Astrocyte (in vitro differentiated cells and primary cell): Measurements from ENCODE around the gene BIK. TPM values are rescaled to one million over a fixed set of nuclear protein-coding genes. Genes with fewer than 3 reads are reported as not detected.

Experiments used
- DNase-seq: peaks from one replicate; pipeline ENCODE4 v3.0.0-alpha.2; 2010; ENCODE audit warnings: low read depth
- FAIRE-seq: peaks from 2 replicates; lab custom pipeline; 2011; peaks lifted over from hg19 to GRCh38; lab: Jason Lieb, UNC
- H2AFZ ChIP-seq: 2 replicates; pipeline ENCODE4 v1.6.0; 2012; ENCODE audit warnings: low read depth, low read length, inconsistent platforms
- H3K27ac ChIP-seq: 2 replicates; pipeline ENCODE4 v1.5.1; 2011; ENCODE audit warnings: low read depth, low read length, inconsistent platforms
- H3K27me3 ChIP-seq: 2 replicates; pipeline ENCODE4 v1.6.0; 2011; ENCODE audit warnings: low read length, inconsistent platforms; ENCODE audit not compliant: insufficient read depth
- H3K36me3 ChIP-seq: 2 replicates; pipeline ENCODE4 v1.5.1; 2011; ENCODE audit warnings: low read length, inconsistent platforms; ENCODE audit not compliant: insufficient read depth
- H3K4me1 ChIP-seq: 2 replicates; pipeline ENCODE4 v1.5.1; 2011; ENCODE audit warnings: low read length, inconsistent platforms; ENCODE audit not compliant: insufficient read depth
- H3K4me2 ChIP-seq: 2 replicates; pipeline ENCODE4 v1.6.0; 2012; ENCODE audit warnings: low read length, inconsistent platforms
- H3K4me3 ChIP-seq: 2 replicates; pipeline ENCODE4 v1.5.1; 2011; ENCODE audit warnings: low read depth, mild to moderate bottlenecking, low read length, inconsistent platforms; ENCODE audit not compliant: insufficient read depth
- H3K79me2 ChIP-seq: 2 replicates; pipeline ENCODE4 v1.6.0; 2012; ENCODE audit warnings: mild to moderate bottlenecking, low read length, inconsistent platforms; ENCODE audit not compliant: insufficient read depth
- H3K9ac ChIP-seq: 2 replicates; pipeline ENCODE4 v1.6.0; 2012; ENCODE audit warnings: mild to moderate bottlenecking, low read length, inconsistent platforms
- H3K9me3 ChIP-seq: 2 replicates; pipeline ENCODE4 v1.5.1; 2012; ENCODE audit warnings: low read depth, mild to moderate bottlenecking, low read length, inconsistent platforms; ENCODE audit not compliant: insufficient read depth
- H4K20me1 ChIP-seq: 2 replicates; pipeline ENCODE4 v1.6.0; 2012; ENCODE audit warnings: low read length, inconsistent platforms; ENCODE audit not compliant: insufficient read depth
- H3K27ac Mint-ChIP-seq: one replicate; pipeline ENCODE4 v1.8.0; 2021; ENCODE audit warnings: mild to moderate bottlenecking, mixed read lengths; ENCODE audit not compliant: unreplicated experiment
- H3K27me3 Mint-ChIP-seq: one replicate; pipeline ENCODE4 v1.8.0; 2021; ENCODE audit warnings: low read depth, mixed read lengths; ENCODE audit not compliant: unreplicated experiment
- H3K36me3 Mint-ChIP-seq: one replicate; pipeline ENCODE4 v1.8.0; 2021; ENCODE audit warnings: low read depth, mixed read lengths; ENCODE audit not compliant: unreplicated experiment
- H3K4me1 Mint-ChIP-seq: one replicate; pipeline ENCODE4 v1.8.0; 2021; ENCODE audit warnings: low read depth, mixed read lengths; ENCODE audit not compliant: unreplicated experiment
- H3K4me3 Mint-ChIP-seq: one replicate; pipeline ENCODE4 v1.8.0; 2021; ENCODE audit warnings: mild to moderate bottlenecking, moderate library complexity, mixed read lengths; ENCODE audit not compliant: unreplicated experiment
- H3K9me3 Mint-ChIP-seq: one replicate; pipeline ENCODE4 v1.8.0; 2021; ENCODE audit warnings: mild to moderate bottlenecking, mixed read lengths; ENCODE audit not compliant: unreplicated experiment
- EZH2 ChIP-seq: IDR thresholded peaks from 2 replicates; pipeline ENCODE4 v1.6.1; 2012; ENCODE audit warnings: mild to moderate bottlenecking, low read length, inconsistent platforms; ENCODE audit not compliant: insufficient read depth
- total RNA-seq: library from RNA; stranded (reverse); gene quantifications from 2 replicates; pipeline ENCODE4 v1.2.1, GENCODE V29; 2021
- TF ChIP-seq, protein P1 (sequence below): IDR thresholded peaks from 2 replicates; pipeline ENCODE4 v1.5.1; 2011; ENCODE audit warnings: low read depth, mild to moderate bottlenecking, inconsistent platforms, low read length, moderate library complexity; ENCODE audit not compliant: insufficient read depth

Gene BIK
- total RNA-seq, 1 donor from 2014 or later, result 0.32 TPM

DNA sequence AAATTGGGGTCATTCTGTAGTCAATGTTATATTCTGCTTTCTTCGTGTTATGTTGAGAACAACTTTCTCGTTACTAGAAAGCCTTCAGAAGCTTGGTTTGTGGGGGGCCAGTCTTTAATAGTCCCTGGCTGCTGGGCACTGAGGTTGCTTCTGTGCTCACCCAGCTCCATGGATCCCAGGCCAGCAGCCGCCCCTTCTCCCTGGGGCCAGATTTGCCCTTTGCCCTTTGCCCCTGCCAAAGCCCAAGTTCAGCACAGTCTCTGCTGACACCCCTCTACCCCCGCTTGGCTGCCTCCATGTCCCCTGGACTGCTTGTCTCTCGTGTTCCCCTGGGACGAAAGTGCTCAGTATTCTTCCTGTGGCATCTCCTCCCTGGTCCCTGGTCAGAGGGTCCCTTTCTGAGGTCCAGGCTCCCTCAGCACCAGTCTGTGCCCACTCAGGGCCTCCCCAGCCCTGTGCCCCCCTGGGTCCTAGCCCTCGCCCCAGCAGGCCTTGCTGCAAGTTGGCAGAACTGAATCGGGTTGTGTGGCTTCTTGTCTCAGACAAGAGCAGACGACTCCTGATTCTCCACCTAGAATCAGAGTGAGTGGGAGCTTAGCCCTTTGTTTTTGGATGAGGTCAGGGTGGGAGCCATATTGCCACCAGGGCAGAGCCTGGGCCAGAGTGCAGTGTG is 47.5 kb downstream of the BIK start:
- Histone ChIP-seq H3K27ac (no peak overlapping the region), H3K9me3 (no peaks in the 10 kb centered on the region), H3K4me1 (no peaks in the 10 kb centered on the region), H3K36me3 (peaks cover 4% of the 10 kb centered on the region), H3K4me3 (no peak overlapping the region), H4K20me1 (peaks cover 84% of the 10 kb centered on the region), H2AFZ (no peak overlapping the region), H3K27me3 (no peaks in the 10 kb centered on the region), H3K4me2 (no peak overlapping the region), H3K9ac (no peak overlapping the region), H3K79me2 (peaks cover 66% of the 10 kb centered on the region)
- peaks cover 3% of the 10 kb centered on the region for H3K4me1 Mint-ChIP-seq
- no peak overlapping the region for H3K27ac Mint-ChIP-seq
- TF ChIP-seq, protein P1, sequence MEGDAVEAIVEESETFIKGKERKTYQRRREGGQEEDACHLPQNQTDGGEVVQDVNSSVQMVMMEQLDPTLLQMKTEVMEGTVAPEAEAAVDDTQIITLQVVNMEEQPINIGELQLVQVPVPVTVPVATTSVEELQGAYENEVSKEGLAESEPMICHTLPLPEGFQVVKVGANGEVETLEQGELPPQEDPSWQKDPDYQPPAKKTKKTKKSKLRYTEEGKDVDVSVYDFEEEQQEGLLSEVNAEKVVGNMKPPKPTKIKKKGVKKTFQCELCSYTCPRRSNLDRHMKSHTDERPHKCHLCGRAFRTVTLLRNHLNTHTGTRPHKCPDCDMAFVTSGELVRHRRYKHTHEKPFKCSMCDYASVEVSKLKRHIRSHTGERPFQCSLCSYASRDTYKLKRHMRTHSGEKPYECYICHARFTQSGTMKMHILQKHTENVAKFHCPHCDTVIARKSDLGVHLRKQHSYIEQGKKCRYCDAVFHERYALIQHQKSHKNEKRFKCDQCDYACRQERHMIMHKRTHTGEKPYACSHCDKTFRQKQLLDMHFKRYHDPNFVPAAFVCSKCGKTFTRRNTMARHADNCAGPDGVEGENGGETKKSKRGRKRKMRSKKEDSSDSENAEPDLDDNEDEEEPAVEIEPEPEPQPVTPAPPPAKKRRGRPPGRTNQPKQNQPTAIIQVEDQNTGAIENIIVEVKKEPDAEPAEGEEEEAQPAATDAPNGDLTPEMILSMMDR, result no peak
- TF ChIP-seq EZH2, result no peak
- H3K9me3 Mint-ChIP-seq, result no peaks in the 10 kb centered on the region
- no peak for DNase-seq
- FAIRE-seq, result no peak
- no peak overlapping the region for H3K4me3 Mint-ChIP-seq
- no peaks in the 10 kb centered on the region for H3K27me3 Mint-ChIP-seq
- peaks cover 2% of the 10 kb centered on the region for H3K36me3 Mint-ChIP-seq

DNA sequence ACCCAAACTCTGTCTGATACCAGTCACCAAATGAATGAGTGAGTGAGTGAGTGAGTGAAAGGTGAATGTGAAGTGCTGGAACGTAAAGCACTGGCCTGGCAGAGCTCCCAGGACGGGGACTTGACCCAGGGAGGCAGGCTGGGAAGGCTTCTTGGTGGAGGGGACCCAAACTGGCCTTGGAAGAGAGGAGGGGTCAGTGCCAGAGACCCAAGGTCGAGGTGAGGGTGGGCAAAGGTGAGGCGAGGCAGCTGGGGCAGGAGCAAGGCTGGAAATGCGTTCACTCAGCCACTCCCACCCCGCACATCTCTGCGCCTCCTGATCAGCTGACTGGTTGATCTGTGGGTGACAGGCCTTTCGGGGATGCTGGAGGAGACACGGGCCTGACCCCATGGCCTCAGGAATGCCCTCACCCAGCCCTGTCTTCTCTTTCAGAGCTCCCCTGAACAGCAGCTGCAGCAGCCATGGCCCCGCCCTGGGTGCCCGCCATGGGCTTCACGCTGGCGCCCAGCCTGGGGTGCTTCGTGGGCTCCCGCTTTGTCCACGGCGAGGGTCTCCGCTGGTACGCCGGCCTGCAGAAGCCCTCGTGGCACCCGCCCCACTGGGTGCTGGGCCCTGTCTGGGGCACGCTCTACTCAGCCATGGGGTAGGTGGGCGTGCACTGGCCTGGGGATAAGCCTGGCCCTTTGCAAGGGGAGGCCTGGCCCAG is 48.4 kb downstream of the BIK start:
- no peak overlapping the region for H3K9ac ChIP-seq
- TF ChIP-seq, protein P1, result no peak
- TF ChIP-seq EZH2, result no peak
- H3K4me1 Mint-ChIP-seq, result peaks cover under 1% of the 10 kb centered on the region
- H3K9me3 ChIP-seq, result no peaks in the 10 kb centered on the region
- no peaks in the 10 kb centered on the region for H3K27me3 ChIP-seq
- H3K9me3 Mint-ChIP-seq, result no peaks in the 10 kb centered on the region
- H3K4me1 ChIP-seq, result no peaks in the 10 kb centered on the region
- no peaks in the 10 kb centered on the region for H3K27me3 Mint-ChIP-seq
- H3K36me3 ChIP-seq, result peaks cover 4% of the 10 kb centered on the region
- no peak overlapping the region for H3K4me3 Mint-ChIP-seq
- no peak overlapping the region for H3K27ac Mint-ChIP-seq
- no peak for FAIRE-seq
- no peak overlapping the region for H3K27ac ChIP-seq
- H3K79me2 ChIP-seq, result peaks cover 59% of the 10 kb centered on the region
- H3K4me3 ChIP-seq, result no peak overlapping the region
- H3K36me3 Mint-ChIP-seq, result peaks cover 2% of the 10 kb centered on the region
- DNase-seq, result no peak
- peaks cover 82% of the 10 kb centered on the region for H4K20me1 ChIP-seq
- H2AFZ ChIP-seq, result no peak overlapping the region
- no peak overlapping the region for H3K4me2 ChIP-seq
